Natural killer cell (primary cell): Measurements from ENCODE around the gene SLC6A4. TPM values are rescaled to one million over a fixed set of nuclear protein-coding genes. Genes with fewer than 3 reads are reported as not detected.

ENCODE experiments used
- ATAC-seq, 3 donors: fragments of 150-1000 bp in 2 of 3; fragments of 200-7000 bp in 1 of 3; cut with Tn5 transposase; 1 replicate in 1 of 3; 2 replicates in 2 of 3; pipeline ENCODE4 v1.10.0; 2021; ENCODE audit warnings: mild to moderate bottlenecking in 2 of 3, moderate library complexity in 2 of 3
- DNase-seq, 2 donors: peaks; one replicate each; pipeline versions ENCODE4 v3.0.0 to v3.0.0-alpha.2; 2013 to 2021; ENCODE audit warnings: mixed read lengths in 1 of 2
- H3K27ac ChIP-seq: one replicate; pipeline ENCODE4 v1.5.1; 2013; ENCODE audit warnings: mild to moderate bottlenecking, low read length
- H3K27me3 ChIP-seq: one replicate; pipeline ENCODE4 v1.6.1; 2013; ENCODE audit warnings: low read length; ENCODE audit not compliant: control insufficient read depth, insufficient read depth
- H3K36me3 ChIP-seq: one replicate; pipeline ENCODE4 v1.6.1; 2013; ENCODE audit warnings: low read length; ENCODE audit not compliant: control insufficient read depth, insufficient read depth
- H3K4me1 ChIP-seq: one replicate; pipeline ENCODE4 v1.6.1; 2013; ENCODE audit warnings: low read length; ENCODE audit not compliant: control insufficient read depth, insufficient read depth
- H3K4me3 ChIP-seq: one replicate; pipeline ENCODE4 v1.5.1; 2013; ENCODE audit warnings: low read length
- H3K9me3 ChIP-seq: one replicate; pipeline ENCODE4 v1.6.1; 2013; ENCODE audit warnings: low read length; ENCODE audit not compliant: control insufficient read depth, insufficient read depth
- H3K27ac Mint-ChIP-seq, 2 donors: one replicate each; pipeline ENCODE4 v1.8.0; 2022; ENCODE audit warnings: mild to moderate bottlenecking in 2 of 2, mixed read lengths in 2 of 2, moderate library complexity in 1 of 2
- H3K27me3 Mint-ChIP-seq, 2 donors: one replicate each; pipeline ENCODE4 v1.8.0; 2022; ENCODE audit warnings: low read depth in 2 of 2, mixed read lengths in 2 of 2
- H3K36me3 Mint-ChIP-seq: one replicate; pipeline ENCODE4 v1.8.0; 2022; ENCODE audit warnings: mixed read lengths
- H3K4me1 Mint-ChIP-seq, 2 donors: one replicate each; pipeline ENCODE4 v1.8.0; 2022; ENCODE audit warnings: mixed read lengths in 2 of 2
- H3K4me3 Mint-ChIP-seq: one replicate; pipeline ENCODE4 v1.8.0; 2022; ENCODE audit warnings: mild to moderate bottlenecking, moderate library complexity, mixed read lengths
- H3K9me3 Mint-ChIP-seq, 2 donors: one replicate each; pipeline ENCODE4 v1.8.0; 2022; ENCODE audit warnings: mixed read lengths in 2 of 2
- WGBS: methylation state at CpG from one replicate; pipeline ENCODE4 v1.1.7; 2013; ENCODE audit warnings: missing lambda C conversion rate; ENCODE audit not compliant: insufficient coverage; 5-methylcytosine and 5-hydroxymethylcytosine counted together
- intact Hi-C: fragments of 100-400 bp; cut with micrococcal nuclease; formaldehyde crosslinking; loops from one replicate; pipeline ENCODE4 v1.14.2; 2022
- total RNA-seq, 4 donors: library from RNA; stranded (reverse); fragments of 120-200 nt in 1 of 4; gene quantifications; one replicate each; pipeline versions ENCODE4 v1.2.3 to v1.2.4, GENCODE V29; 2013 to 2022
- TF ChIP-seq, protein P1 (sequence below): fragments of 200-600 bp; IDR thresholded peaks from one replicate; pipeline ENCODE4 v1.8.0; 2022; ENCODE audit warnings: antibody characterized with exemption

Gene SLC6A4
- total RNA-seq, 3 donors from 2014 or later (not counting 1 experiment from before 2014, with no cell fraction given) = 0.43 to 3.5 (median 0.58) TPM

- Mint-ChIP-seq H3K27me3 (peaks cover 29 to 45% of the 10 kb centered on the region in 2 donors), H3K27ac (no peak overlapping the region), H3K4me1 (no peaks in the 10 kb centered on the region), H3K9me3 (no peaks in the 10 kb centered on the region), H3K4me3 (no peak overlapping the region), H3K36me3 (no peaks in the 10 kb centered on the region)
- no peak overlapping the region for H3K27ac ChIP-seq
- TF ChIP-seq, protein P1, sequence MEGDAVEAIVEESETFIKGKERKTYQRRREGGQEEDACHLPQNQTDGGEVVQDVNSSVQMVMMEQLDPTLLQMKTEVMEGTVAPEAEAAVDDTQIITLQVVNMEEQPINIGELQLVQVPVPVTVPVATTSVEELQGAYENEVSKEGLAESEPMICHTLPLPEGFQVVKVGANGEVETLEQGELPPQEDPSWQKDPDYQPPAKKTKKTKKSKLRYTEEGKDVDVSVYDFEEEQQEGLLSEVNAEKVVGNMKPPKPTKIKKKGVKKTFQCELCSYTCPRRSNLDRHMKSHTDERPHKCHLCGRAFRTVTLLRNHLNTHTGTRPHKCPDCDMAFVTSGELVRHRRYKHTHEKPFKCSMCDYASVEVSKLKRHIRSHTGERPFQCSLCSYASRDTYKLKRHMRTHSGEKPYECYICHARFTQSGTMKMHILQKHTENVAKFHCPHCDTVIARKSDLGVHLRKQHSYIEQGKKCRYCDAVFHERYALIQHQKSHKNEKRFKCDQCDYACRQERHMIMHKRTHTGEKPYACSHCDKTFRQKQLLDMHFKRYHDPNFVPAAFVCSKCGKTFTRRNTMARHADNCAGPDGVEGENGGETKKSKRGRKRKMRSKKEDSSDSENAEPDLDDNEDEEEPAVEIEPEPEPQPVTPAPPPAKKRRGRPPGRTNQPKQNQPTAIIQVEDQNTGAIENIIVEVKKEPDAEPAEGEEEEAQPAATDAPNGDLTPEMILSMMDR = no peak
- H3K4me1 ChIP-seq = no peaks in the 10 kb centered on the region
- 93% methylated on average over 7 of the region's 7 CpGs for WGBS
- ATAC-seq (no peak), DNase-seq (no peak)
- H3K36me3 ChIP-seq = no peaks in the 10 kb centered on the region
- H3K27me3 ChIP-seq = peaks cover 3% of the 10 kb centered on the region
- no peak overlapping the region for H3K4me3 ChIP-seq
- no peaks in the 10 kb centered on the region for H3K9me3 ChIP-seq
- intact Hi-C loops = no loop called here
Observed at GRCh38 chr17:30229012-30229411, 6.5 kb downstream of the SLC6A4 start.

GRCh38 chr17:30228011-30228410, 7.5 kb downstream of the SLC6A4 start:
- Mint-ChIP-seq H3K4me3 (no peak overlapping the region), H3K4me1 (no peaks in the 10 kb centered on the region), H3K27ac (no peak overlapping the region), H3K36me3 (no peaks in the 10 kb centered on the region), H3K27me3 (peaks cover 23 to 35% of the 10 kb centered on the region in 2 donors), H3K9me3 (no peaks in the 10 kb centered on the region)
- H3K4me1 ChIP-seq = no peaks in the 10 kb centered on the region
- H3K36me3 ChIP-seq = no peaks in the 10 kb centered on the region
- intact Hi-C loops = no loop called here
- no peaks in the 10 kb centered on the region for H3K9me3 ChIP-seq
- H3K27ac ChIP-seq = no peak overlapping the region
- H3K27me3 ChIP-seq = no peaks in the 10 kb centered on the region
- no peak overlapping the region for H3K4me3 ChIP-seq
- TF ChIP-seq, protein P1 = no peak
- DNase-seq = no peak
- 89% methylated on average over 3 of the region's 3 CpGs for WGBS
- no peak for ATAC-seq

GRCh38 chr17:30226878-30227277, 8.6 kb downstream of the SLC6A4 start:
- WGBS = 95% methylated on average over 10 of the region's 10 CpGs
- Mint-ChIP-seq H3K36me3 (no peaks in the 10 kb centered on the region), H3K27ac (no peak overlapping the region), H3K4me1 (no peaks in the 10 kb centered on the region), H3K27me3 (peaks cover 14 to 24% of the 10 kb centered on the region in 2 donors), H3K9me3 (no peaks in the 10 kb centered on the region), H3K4me3 (no peak overlapping the region)
- Histone ChIP-seq H3K9me3 (no peaks in the 10 kb centered on the region), H3K4me3 (no peak overlapping the region), H3K27ac (no peak overlapping the region), H3K4me1 (no peaks in the 10 kb centered on the region), H3K36me3 (no peaks in the 10 kb centered on the region), H3K27me3 (no peaks in the 10 kb centered on the region)
- intact Hi-C loops = no loop called here
- TF ChIP-seq, protein P1 = no peak
- ATAC-seq (no peak), DNase-seq (no peak)

DNA sequence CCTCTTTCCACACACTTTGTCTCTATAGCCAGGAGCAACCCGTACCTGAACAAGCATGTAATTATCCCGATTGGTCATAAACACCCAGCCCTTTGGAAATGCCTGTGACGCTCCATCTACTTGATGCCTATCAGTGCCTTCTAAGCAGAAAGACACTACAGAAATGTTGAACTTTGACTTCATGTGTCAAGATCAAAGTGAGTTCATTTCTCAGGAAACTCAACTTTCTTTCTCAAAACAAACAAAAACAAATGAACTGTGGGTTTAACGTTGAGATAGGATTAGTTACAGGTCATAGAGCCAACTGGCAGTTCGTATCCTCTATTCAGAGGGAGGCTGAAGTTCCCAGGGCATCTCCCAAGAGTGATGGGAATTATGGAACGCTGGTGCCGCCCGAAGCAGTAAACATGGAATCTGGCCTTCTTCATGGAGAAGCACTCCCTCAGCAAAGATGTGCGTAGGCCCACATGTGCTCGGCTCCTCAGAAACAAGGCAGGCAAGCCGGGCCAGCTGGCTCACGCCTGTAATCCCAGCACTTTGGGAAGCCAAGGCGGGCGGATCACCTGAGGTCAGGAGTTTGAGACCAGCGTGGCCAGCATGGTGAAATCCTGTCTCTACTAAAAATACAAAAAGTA, 9.5 kb downstream of the SLC6A4 start:
- ATAC-seq = no peak
- 86% methylated on average over 15 of the region's 15 CpGs for WGBS

More for the DNA sequence above, 9.5 kb downstream of the SLC6A4 start:
- Mint-ChIP-seq H3K27ac (no peak overlapping the region), H3K9me3 (no peaks in the 10 kb centered on the region), H3K4me3 (no peak overlapping the region), H3K27me3 (peaks cover 14 to 22% of the 10 kb centered on the region in 2 donors), H3K36me3 (no peaks in the 10 kb centered on the region), H3K4me1 (no peaks in the 10 kb centered on the region)
- no peaks in the 10 kb centered on the region for H3K4me1 ChIP-seq
- DNase-seq = no peak
- H3K4me3 ChIP-seq = no peak overlapping the region
- TF ChIP-seq, protein P1 = no peak
- no peaks in the 10 kb centered on the region for H3K9me3 ChIP-seq
- intact Hi-C loops = no loop called here
- no peaks in the 10 kb centered on the region for H3K27me3 ChIP-seq
- H3K27ac ChIP-seq = no peak overlapping the region
- no peaks in the 10 kb centered on the region for H3K36me3 ChIP-seq
